ENCODE results near the gene ARHGAP26. TPM values are rescaled to one million over a fixed set of nuclear protein-coding genes. Genes with fewer than 3 reads are reported as not detected.
"Not testable (repeated sequence)": the region's sequence is repeated elsewhere in the genome, so short reads cannot be mapped to it uniquely, and the experiment has no call there.

The ARHGAP26 gene
- total RNA-seq, 2 donors from 2014 or later: 21.3 to 22.7 TPM

- H3K27ac Mint-ChIP-seq: no peak overlapping the region
- H3K4me3 Mint-ChIP-seq: no peak overlapping the region
- H3K4me1 Mint-ChIP-seq: peaks cover 2% of the 10 kb centered on the region
- DNase-seq: no peak
- H3K36me3 Mint-ChIP-seq (ENCODE audit: low read depth): peaks cover 7% of the 10 kb centered on the region
- no peaks in the 10 kb centered on the region for H3K9me3 ChIP-seq (ENCODE audit: control insufficient read depth, low read length, poor library complexity, severe bottlenecking)
- no peak for ATAC-seq
- H3K27me3 Mint-ChIP-seq: no peaks in the 10 kb centered on the region
Observed at GRCh38 chr5:142935014-142935413, 164.8 kb downstream of the ARHGAP26 start.

GRCh38 chr5:142937374-142937773 lies 167.2 kb downstream of the ARHGAP26 start:
- H3K4me1 Mint-ChIP-seq: peaks cover 2% of the 10 kb centered on the region
- H3K36me3 Mint-ChIP-seq (ENCODE audit: low read depth): peaks cover 2% of the 10 kb centered on the region
- H3K27me3 Mint-ChIP-seq: no peaks in the 10 kb centered on the region
- H3K27ac Mint-ChIP-seq: no peak overlapping the region
- ATAC-seq (no peak), DNase-seq (no peak)
- H3K4me3 Mint-ChIP-seq: no peak overlapping the region
- H3K9me3 ChIP-seq (ENCODE audit: control insufficient read depth, low read length, poor library complexity, severe bottlenecking): no peaks in the 10 kb centered on the region

- ATAC-seq: no peak
- Mint-ChIP-seq H3K27me3 (no peaks in the 10 kb centered on the region), H3K36me3 (ENCODE audit: low read depth) (no peaks in the 10 kb centered on the region)
Observed at GRCh38 chr5:142938266-142938880, 168.2 kb downstream of the ARHGAP26 start.

DNA sequence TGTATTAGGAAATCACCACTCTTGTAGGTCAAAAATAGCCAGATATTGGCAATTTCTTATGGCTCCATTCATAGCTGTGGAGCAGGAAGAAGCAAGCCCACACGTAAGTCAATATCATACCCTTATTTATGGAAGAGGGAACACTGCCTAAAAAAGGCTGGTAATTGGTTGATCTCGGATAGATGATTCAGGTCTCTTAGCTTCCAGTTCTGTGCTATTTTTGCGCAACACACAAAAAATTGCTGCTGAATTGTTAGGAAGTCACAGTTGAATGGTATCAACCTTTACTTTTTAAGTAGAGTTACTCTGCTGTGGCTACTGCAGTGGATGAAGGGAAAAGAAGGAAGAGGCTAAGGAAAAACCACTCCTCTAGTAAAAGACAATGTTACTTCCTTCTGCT lies 168.8 kb downstream of the ARHGAP26 start:
- Mint-ChIP-seq H3K36me3 (ENCODE audit: low read depth) (no peaks in the 10 kb centered on the region), H3K4me3 (no peak overlapping the region), H3K27ac (no peak overlapping the region), H3K4me1 (no peaks in the 10 kb centered on the region), H3K27me3 (no peaks in the 10 kb centered on the region)
- no peaks in the 10 kb centered on the region for H3K9me3 ChIP-seq (ENCODE audit: control insufficient read depth, low read length, poor library complexity, severe bottlenecking)
- DNase-seq (no peak), ATAC-seq (no peak)

More at GRCh38 chr5:142938266-142938880, 168.2 kb downstream of the ARHGAP26 start:
- no peak overlapping the region for H3K27ac Mint-ChIP-seq
- no peak overlapping the region for H3K4me3 Mint-ChIP-seq
- DNase-seq: no peak
- H3K4me1 Mint-ChIP-seq: peaks cover 2% of the 10 kb centered on the region
- H3K9me3 ChIP-seq (ENCODE audit: control insufficient read depth, low read length, poor library complexity, severe bottlenecking): no peaks in the 10 kb centered on the region

DNA sequence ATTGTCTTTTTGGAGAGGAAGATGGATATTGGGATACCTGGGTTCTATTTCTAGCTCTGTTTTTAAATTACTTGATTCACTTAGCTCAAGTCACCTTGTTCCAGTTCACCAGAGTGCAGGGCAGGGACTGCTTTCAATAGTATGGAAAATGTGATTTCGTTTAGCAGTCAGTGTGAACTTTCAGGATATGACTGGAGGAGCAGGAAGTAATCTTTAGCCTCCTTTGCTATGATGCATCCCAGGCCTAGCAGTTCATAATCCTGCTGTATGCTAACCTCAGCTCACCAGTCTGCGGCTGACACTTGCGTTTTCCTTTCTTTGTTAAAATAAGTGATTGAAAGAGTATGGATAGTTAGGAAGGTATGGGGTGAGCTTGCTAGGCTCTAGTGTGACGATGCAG lies 169.7 kb downstream of the ARHGAP26 start:
- no peaks in the 10 kb centered on the region for H3K9me3 ChIP-seq (ENCODE audit: control insufficient read depth, low read length, poor library complexity, severe bottlenecking)
- ATAC-seq: no peak
- Mint-ChIP-seq H3K4me3 (no peak overlapping the region), H3K4me1 (no peaks in the 10 kb centered on the region), H3K36me3 (ENCODE audit: low read depth) (no peaks in the 10 kb centered on the region), H3K27me3 (no peaks in the 10 kb centered on the region), H3K27ac (no peak overlapping the region)
- no peak for DNase-seq

GRCh38 chr5:142941245-142941644 lies 171.1 kb downstream of the ARHGAP26 start:
- DNase-seq (no peak), ATAC-seq (no peak)
- Mint-ChIP-seq H3K27ac (no peak overlapping the region), H3K4me3 (no peak overlapping the region), H3K4me1 (peaks cover 4% of the 10 kb centered on the region), H3K36me3 (ENCODE audit: low read depth) (no peaks in the 10 kb centered on the region), H3K27me3 (no peaks in the 10 kb centered on the region)
- no peaks in the 10 kb centered on the region for H3K9me3 ChIP-seq (ENCODE audit: control insufficient read depth, low read length, poor library complexity, severe bottlenecking)

DNA sequence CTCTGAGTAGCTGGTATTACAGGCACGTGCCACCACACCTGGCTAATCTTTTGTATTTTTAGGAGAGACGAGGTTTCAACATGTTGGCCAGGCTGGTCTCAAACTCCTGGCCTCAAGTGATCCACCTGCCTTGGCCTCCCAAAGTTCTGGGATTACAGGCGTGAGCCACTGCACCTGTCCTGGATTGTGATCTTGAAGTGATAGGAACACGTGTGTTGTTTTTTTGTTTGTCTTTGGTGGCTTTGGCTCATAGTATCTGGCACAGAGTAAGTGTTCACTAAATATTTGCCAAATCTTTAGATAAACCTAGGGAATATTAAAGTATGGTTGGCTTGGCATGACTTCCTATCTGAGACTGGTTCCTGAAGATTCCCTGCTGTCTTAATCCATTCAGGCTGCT lies 172.7 kb downstream of the ARHGAP26 start:
- no peaks in the 10 kb centered on the region for H3K9me3 ChIP-seq (ENCODE audit: control insufficient read depth, low read length, poor library complexity, severe bottlenecking)
- H3K36me3 Mint-ChIP-seq (ENCODE audit: low read depth): no peaks in the 10 kb centered on the region
- no peak overlapping the region for H3K27ac Mint-ChIP-seq
- DNase-seq: no peak
- no peaks in the 10 kb centered on the region for H3K27me3 Mint-ChIP-seq
- no peak for ATAC-seq
- no peak overlapping the region for H3K4me3 Mint-ChIP-seq
- H3K4me1 Mint-ChIP-seq: peaks cover 4% of the 10 kb centered on the region

DNA sequence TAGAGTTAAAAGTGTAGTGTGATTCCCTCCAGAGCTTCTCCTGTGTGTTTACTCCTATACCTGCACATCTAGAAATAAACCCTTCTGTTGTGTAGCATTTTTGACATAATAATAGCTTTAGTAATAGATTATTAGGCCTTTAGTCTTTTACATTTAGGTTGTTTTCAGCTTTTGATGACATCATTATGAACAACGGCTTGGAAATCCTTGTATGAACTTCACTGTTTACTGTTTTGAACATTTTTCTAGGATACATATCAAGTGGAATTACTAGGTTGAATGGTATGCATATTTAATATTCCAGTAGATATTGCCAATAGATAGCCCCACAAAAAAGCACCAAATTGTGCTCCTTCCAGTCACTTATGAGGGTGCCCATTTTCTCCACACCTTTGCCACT lies 174.0 kb downstream of the ARHGAP26 start:
- Mint-ChIP-seq H3K27ac (no peak overlapping the region), H3K4me3 (no peak overlapping the region), H3K27me3 (no peaks in the 10 kb centered on the region), H3K36me3 (ENCODE audit: low read depth) (no peaks in the 10 kb centered on the region), H3K4me1 (peaks cover 4% of the 10 kb centered on the region)
- no peak for ATAC-seq
- DNase-seq: no peak
- no peaks in the 10 kb centered on the region for H3K9me3 ChIP-seq (ENCODE audit: control insufficient read depth, low read length, poor library complexity, severe bottlenecking)

GRCh38 chr5:142945321-142945720 lies 175.1 kb downstream of the ARHGAP26 start:
- no peak overlapping the region for H3K27ac Mint-ChIP-seq
- H3K4me1 Mint-ChIP-seq: peaks cover 4% of the 10 kb centered on the region
- no peak for ATAC-seq

DNA sequence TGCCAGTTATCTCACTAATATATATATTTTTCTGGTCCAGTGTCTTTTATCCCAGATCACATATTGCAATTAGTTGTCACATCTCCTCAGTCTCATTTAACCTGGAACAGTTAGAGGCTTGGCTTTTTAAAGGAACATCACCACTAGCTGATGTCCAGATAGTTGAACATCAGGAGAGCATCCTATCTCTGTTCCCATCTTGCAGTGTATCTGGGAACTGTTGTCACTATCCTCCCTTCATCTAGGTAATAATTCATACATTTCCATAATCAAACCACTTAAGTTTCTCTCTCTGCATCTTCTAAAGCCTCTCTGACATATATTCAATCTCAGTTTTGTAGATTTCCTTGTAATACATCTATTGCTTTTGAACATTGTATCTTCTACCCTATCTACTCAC lies 175.7 kb downstream of the ARHGAP26 start:
- no peaks in the 10 kb centered on the region for H3K9me3 ChIP-seq (ENCODE audit: control insufficient read depth, low read length, poor library complexity, severe bottlenecking)
- Mint-ChIP-seq H3K36me3 (ENCODE audit: low read depth) (no peaks in the 10 kb centered on the region), H3K4me1 (peaks cover 4% of the 10 kb centered on the region), H3K4me3 (no peak overlapping the region), H3K27ac (no peak overlapping the region), H3K27me3 (no peaks in the 10 kb centered on the region)
- no peak for DNase-seq
- no peak for ATAC-seq

More at GRCh38 chr5:142945321-142945720, 175.1 kb downstream of the ARHGAP26 start:
- H3K4me3 Mint-ChIP-seq: no peak overlapping the region
- H3K27me3 Mint-ChIP-seq: no peaks in the 10 kb centered on the region
- H3K36me3 Mint-ChIP-seq (ENCODE audit: low read depth): no peaks in the 10 kb centered on the region
- no peak for DNase-seq
- no peaks in the 10 kb centered on the region for H3K9me3 ChIP-seq (ENCODE audit: control insufficient read depth, low read length, poor library complexity, severe bottlenecking)

GRCh38 chr5:142946547-142947426 lies 176.6 kb downstream of the ARHGAP26 start:
- no peak for ATAC-seq
- no peak for DNase-seq
- H3K27me3 Mint-ChIP-seq: no peaks in the 10 kb centered on the region
- no peak overlapping the region for H3K4me3 Mint-ChIP-seq
- no peaks in the 10 kb centered on the region for H3K36me3 Mint-ChIP-seq (ENCODE audit: low read depth)
- no peaks in the 10 kb centered on the region for H3K9me3 ChIP-seq (ENCODE audit: control insufficient read depth, low read length, poor library complexity, severe bottlenecking)
- peaks cover 5% of the 10 kb centered on the region for H3K4me1 Mint-ChIP-seq
- H3K27ac Mint-ChIP-seq: no peak overlapping the region

GRCh38 chr5:142947427-142947709 lies 177.2 kb downstream of the ARHGAP26 start:
- DNase-seq: no peak
- Mint-ChIP-seq H3K36me3 (ENCODE audit: low read depth) (no peaks in the 10 kb centered on the region), H3K4me3 (no peak overlapping the region), H3K27ac (no peak overlapping the region), H3K27me3 (no peaks in the 10 kb centered on the region), H3K4me1 (peaks cover 8% of the 10 kb centered on the region)
- ATAC-seq: no peak
- no peaks in the 10 kb centered on the region for H3K9me3 ChIP-seq (ENCODE audit: control insufficient read depth, low read length, poor library complexity, severe bottlenecking)

DNA sequence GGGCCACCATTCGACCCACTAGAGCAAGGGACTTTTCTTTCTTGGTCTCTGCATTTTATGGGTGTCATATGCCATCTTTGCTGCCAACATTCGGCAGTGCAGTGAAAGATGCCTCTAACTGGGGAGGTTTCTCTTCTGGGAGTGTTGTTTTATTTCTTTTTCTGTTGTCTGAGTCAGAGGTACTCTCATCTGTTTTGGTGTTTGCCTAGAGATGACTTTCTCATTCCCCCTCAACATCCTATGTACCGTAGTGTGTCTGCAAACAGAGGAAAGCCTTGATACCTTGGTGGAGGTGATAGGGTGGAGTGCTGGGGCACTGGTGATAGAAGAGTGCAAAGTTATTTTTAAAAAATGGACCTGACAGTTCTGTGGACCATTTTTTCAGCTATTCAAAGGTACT lies 182.1 kb downstream of the ARHGAP26 start:
- DNase-seq: no peak
- H3K4me1 Mint-ChIP-seq: peaks cover 4% of the 10 kb centered on the region
- no peaks in the 10 kb centered on the region for H3K36me3 Mint-ChIP-seq (ENCODE audit: low read depth)
- no peak overlapping the region for H3K27ac Mint-ChIP-seq
- no peak overlapping the region for H3K4me3 Mint-ChIP-seq
- no peak for ATAC-seq
- no peaks in the 10 kb centered on the region for H3K27me3 Mint-ChIP-seq
- H3K9me3 ChIP-seq (ENCODE audit: control insufficient read depth, low read length, poor library complexity, severe bottlenecking): no peaks in the 10 kb centered on the region

DNA sequence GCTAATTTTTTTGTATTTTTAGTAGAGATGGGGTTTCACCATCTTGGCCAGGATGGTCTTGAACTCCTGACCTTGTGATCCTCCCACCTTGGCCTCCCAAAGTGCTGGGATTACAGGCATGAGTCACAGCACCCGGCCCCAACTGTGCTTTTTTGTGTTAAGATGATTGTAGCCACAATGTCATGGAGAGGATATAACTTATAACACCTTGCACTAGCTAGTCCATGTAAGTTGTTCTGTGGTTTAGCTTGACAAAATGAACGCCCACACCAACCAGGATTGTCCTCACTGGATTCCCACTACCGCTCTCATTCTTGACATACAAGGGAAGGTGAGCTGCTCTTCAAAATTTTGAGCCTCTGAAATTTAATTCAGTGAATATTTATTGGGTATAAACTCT lies 182.7 kb downstream of the ARHGAP26 start:
- not testable (repeated sequence) for DNase-seq; H3K4me1 Mint-ChIP-seq; H3K27me3 Mint-ChIP-seq; H3K4me3 Mint-ChIP-seq; ATAC-seq; H3K9me3 ChIP-seq (ENCODE audit: control insufficient read depth, low read length, poor library complexity, severe bottlenecking); H3K27ac Mint-ChIP-seq; H3K36me3 Mint-ChIP-seq (ENCODE audit: low read depth)
